ENCODE measurements around the gene LPP. TPM values are rescaled to one million over a fixed set of nuclear protein-coding genes. Genes with fewer than 3 reads are reported as not detected.

Gene LPP
- total and polyA plus RNA-seq, 2 donors (not counting 1 experiment from before 2014, with no cell fraction given) = 7.6 to 81.7 TPM

GRCh38 chr3:188390343-188390718 lies 236.4 kb downstream of the LPP start:
- no peaks in the 10 kb centered on the region for H4K20me1 ChIP-seq (ENCODE audit: control insufficient read depth, insufficient read depth, low read length, poor library complexity, severe bottlenecking)
- ATAC-seq (ENCODE audit: low read depth) (peak; percentile 41), DNase-seq (no peak)
- peaks cover 0 to 4% (median 0%) of the 10 kb centered on the region in 3 donors for H3K9me3 ChIP-seq (ENCODE audit: control extremely low read depth in 1 of 3, control insufficient read depth in 2 of 3, insufficient read depth in 1 of 3, low read length in 2 of 3)
- ChIA-PET POLR2A (interaction anchor here (0.6 to 1.2 kb wide), 6 partner anchors 10 to 645 kb away, joined by 3 to 8 read pairs (median 4); partner anchors contain the start of gene BCL6), CTCF (interaction anchor here (0.5 to 3.1 kb wide), 17 partner anchors 9 to 652 kb away, joined by 3 to 20 read pairs (median 3); no protein-coding TSS in a partner anchor)
- intact Hi-C loops (cut with micrococcal nuclease) = loop anchor here (1.0 to 2.0 kb wide), 5 partner anchors 10 to 646 kb away; partner anchors contain the start of genes BCL6 and LPP
- H3K27me3 ChIP-seq (replicated peaks in 1 of 4; ENCODE audit: control extremely low read depth in 1 of 4, control insufficient read depth in 3 of 4, insufficient read depth in 4 of 4, low read length in 3 of 4) = no peaks in the 10 kb centered on the region
- no peaks in the 10 kb centered on the region for H3K36me3 ChIP-seq (replicated peaks in 1 of 2; ENCODE audit: control extremely low read depth in 1 of 2, control insufficient read depth in 1 of 2, extremely low read depth in 1 of 2, insufficient read depth in 2 of 2, low read length in 1 of 2)
- H3K27me3 Mint-ChIP-seq = no peaks in the 10 kb centered on the region
- TF ChIP-seq, protein P1, sequence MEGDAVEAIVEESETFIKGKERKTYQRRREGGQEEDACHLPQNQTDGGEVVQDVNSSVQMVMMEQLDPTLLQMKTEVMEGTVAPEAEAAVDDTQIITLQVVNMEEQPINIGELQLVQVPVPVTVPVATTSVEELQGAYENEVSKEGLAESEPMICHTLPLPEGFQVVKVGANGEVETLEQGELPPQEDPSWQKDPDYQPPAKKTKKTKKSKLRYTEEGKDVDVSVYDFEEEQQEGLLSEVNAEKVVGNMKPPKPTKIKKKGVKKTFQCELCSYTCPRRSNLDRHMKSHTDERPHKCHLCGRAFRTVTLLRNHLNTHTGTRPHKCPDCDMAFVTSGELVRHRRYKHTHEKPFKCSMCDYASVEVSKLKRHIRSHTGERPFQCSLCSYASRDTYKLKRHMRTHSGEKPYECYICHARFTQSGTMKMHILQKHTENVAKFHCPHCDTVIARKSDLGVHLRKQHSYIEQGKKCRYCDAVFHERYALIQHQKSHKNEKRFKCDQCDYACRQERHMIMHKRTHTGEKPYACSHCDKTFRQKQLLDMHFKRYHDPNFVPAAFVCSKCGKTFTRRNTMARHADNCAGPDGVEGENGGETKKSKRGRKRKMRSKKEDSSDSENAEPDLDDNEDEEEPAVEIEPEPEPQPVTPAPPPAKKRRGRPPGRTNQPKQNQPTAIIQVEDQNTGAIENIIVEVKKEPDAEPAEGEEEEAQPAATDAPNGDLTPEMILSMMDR (IDR thresholded peaks at IDR 0.05) = no peak
- TF ChIP-seq EZH2 (IDR thresholded peaks at IDR 0.05; ENCODE audit: borderline replicate concordance, insufficient read depth, low read depth, low read length, poor library complexity, severe bottlenecking) = no peak
- peak overlapping the region; percentile 82 for H3K4me3 Mint-ChIP-seq
- no CpG with 5 or more reads among the region's 4 CpGs for WGBS (ENCODE audit: insufficient coverage)
- peak overlapping the region; percentile 58 for H2AFZ ChIP-seq (ENCODE audit: insufficient read depth, low read depth, low read length, poor library complexity, severe bottlenecking)
- H3K27ac Mint-ChIP-seq = peak overlapping the region; percentile 99
- peaks cover 53 to 70% of the 10 kb centered on the region in 2 donors for H3K4me1 ChIP-seq (ENCODE audit: control insufficient read depth in 2 of 2, insufficient read depth in 2 of 2, low read length in 2 of 2)
- peaks cover 75% of the 10 kb centered on the region for H3K4me1 Mint-ChIP-seq
- peaks cover 8% of the 10 kb centered on the region for H3K79me2 ChIP-seq (ENCODE audit: control insufficient read depth, insufficient read depth, low read length)
- peak overlapping the region; percentile 56 for H3K4me2 ChIP-seq (replicated peaks; ENCODE audit: low read depth, low read length, poor library complexity, severe bottlenecking)
- H3K9me3 Mint-ChIP-seq (ENCODE audit: insufficient read depth) = no peaks in the 10 kb centered on the region
- H3K9ac ChIP-seq (ENCODE audit: low read length) = peak overlapping the region; percentile 34
- H3K27ac ChIP-seq (ENCODE audit: low read length in 2 of 2) = peak overlapping the region; percentile 94 to 96
- H3K4me3 ChIP-seq (ENCODE audit: control extremely low read depth in 1 of 5, extremely low read depth in 1 of 5, insufficient read depth in 1 of 5, low read depth in 2 of 5, low read length in 4 of 5) = peak overlapping the region in 2 of 5 experiments; percentile 5 to 42

GRCh38 chr3:188390775-188391443 lies 237.0 kb downstream of the LPP start:
- peak overlapping the region; percentile 58 for H2AFZ ChIP-seq (ENCODE audit: insufficient read depth, low read depth, low read length, poor library complexity, severe bottlenecking)

More at GRCh38 chr3:188390775-188391443, 237.0 kb downstream of the LPP start:
- ChIA-PET CTCF (interaction anchor here (0.9 to 3.1 kb wide), 6 partner anchors 9 to 652 kb away, joined by 3 to 20 read pairs (median 4); no protein-coding TSS in a partner anchor), POLR2A (interaction anchor here (1.0 to 1.2 kb wide), 2 partner anchors 31 to 645 kb away, joined by 3 read pairs; partner anchors contain the start of gene BCL6)
- Histone ChIP-seq H3K27ac (ENCODE audit: low read length in 2 of 2) (peak overlapping the region; percentile 94 to 96), H3K4me2 (replicated peaks; ENCODE audit: low read depth, low read length, poor library complexity, severe bottlenecking) (peak overlapping the region; percentile 56), H3K4me3 (ENCODE audit: control extremely low read depth in 1 of 5, extremely low read depth in 1 of 5, insufficient read depth in 1 of 5, low read depth in 2 of 5, low read length in 4 of 5) (peak overlapping the region in 1 of 5 experiments; percentile 42), H3K9ac (ENCODE audit: low read length) (peak overlapping the region; percentile 34), H4K20me1 (ENCODE audit: control insufficient read depth, insufficient read depth, low read length, poor library complexity, severe bottlenecking) (no peaks in the 10 kb centered on the region), H3K9me3 (ENCODE audit: control extremely low read depth in 1 of 3, control insufficient read depth in 2 of 3, insufficient read depth in 1 of 3, low read length in 2 of 3) (peaks cover 0 to 4% (median 0%) of the 10 kb centered on the region in 3 donors), H3K79me2 (ENCODE audit: control insufficient read depth, insufficient read depth, low read length) (peaks cover 8% of the 10 kb centered on the region), H3K36me3 (replicated peaks in 1 of 2; ENCODE audit: control extremely low read depth in 1 of 2, control insufficient read depth in 1 of 2, extremely low read depth in 1 of 2, insufficient read depth in 2 of 2, low read length in 1 of 2) (no peaks in the 10 kb centered on the region), H3K27me3 (replicated peaks in 1 of 4; ENCODE audit: control extremely low read depth in 1 of 4, control insufficient read depth in 3 of 4, insufficient read depth in 4 of 4, low read length in 3 of 4) (no peaks in the 10 kb centered on the region), H3K4me1 (ENCODE audit: control insufficient read depth in 2 of 2, insufficient read depth in 2 of 2, low read length in 2 of 2) (peaks cover 52 to 64% of the 10 kb centered on the region in 2 donors)
- Mint-ChIP-seq H3K4me3 (peak overlapping the region; percentile 82), H3K27ac (peak overlapping the region; percentile 99), H3K27me3 (no peaks in the 10 kb centered on the region), H3K9me3 (ENCODE audit: insufficient read depth) (no peaks in the 10 kb centered on the region), H3K4me1 (peaks cover 69% of the 10 kb centered on the region)
- ATAC-seq (ENCODE audit: low read depth) = peak; percentile 8
- WGBS (ENCODE audit: insufficient coverage) = 50% methylated on average over 2 of the region's 8 CpGs
- intact Hi-C loops (cut with micrococcal nuclease) = loop anchor here (1.0 to 2.0 kb wide), 5 partner anchors 9 to 646 kb away; partner anchors contain the start of genes BCL6 and LPP
- DNase-seq = peak; percentile 51
- TF ChIP-seq, protein P1 (IDR thresholded peaks at IDR 0.05) = no peak
- no peak for TF ChIP-seq EZH2 (IDR thresholded peaks at IDR 0.05; ENCODE audit: borderline replicate concordance, insufficient read depth, low read depth, low read length, poor library complexity, severe bottlenecking)
